ENCODE results near the gene ST6GALNAC5. TPM values are rescaled to one million over a fixed set of nuclear protein-coding genes. Genes with fewer than 3 reads are reported as not detected.

The ST6GALNAC5 gene
- total and polyA plus RNA-seq, 2 experiments from 2014 or later: 4.1 to 19.2 TPM

GRCh38 chr1:77064246-77064645 lies 197.0 kb downstream of the ST6GALNAC5 start (continued):
- TF ChIP-seq CTCF (conservative IDR thresholded peaks at IDR 0.05; ENCODE audit: low read depth in 2 of 2) (no peak), JUNB (IDR thresholded peaks at IDR 0.05; ENCODE audit: unreplicated experiment) (no peak), ETS1 (IDR thresholded peaks at IDR 0.05) (no peak), REST (IDR thresholded peaks at IDR 0.05; ENCODE audit: unreplicated experiment) (no peak), POLR2AphosphoS5 (IDR thresholded peaks at IDR 0.05; ENCODE audit: low read depth) (no peak), EZH2 (IDR thresholded peaks at IDR 0.05; ENCODE audit: low read depth, unreplicated experiment) (no peak), ZNF114 (CRISPR knock-in tag; IDR thresholded peaks at IDR 0.05) (no peak)

GRCh38 chr1:77065693-77066342 lies 198.5 kb downstream of the ST6GALNAC5 start:
- H3K4me3 ChIP-seq: no peak overlapping the region
- Mint-ChIP-seq H3K9me3 (no peaks in the 10 kb centered on the region), H3K27ac (no peak overlapping the region), H3K36me3 (ENCODE audit: low read depth) (no peaks in the 10 kb centered on the region; the same call in 2 of the 3 replicates), H3K4me1 (peaks cover 11% of the 10 kb centered on the region), H3K27me3 (ENCODE audit: insufficient read depth, low read depth, poor library complexity) (peaks cover 2% of the 10 kb centered on the region), H3K4me3 (no peak overlapping the region)
- H3F3A ChIP-seq (replicated peaks; ENCODE audit: low read depth): no peaks in the 10 kb centered on the region
- H3K27me3 ChIP-seq (ENCODE audit: insufficient read depth): no peaks in the 10 kb centered on the region
- H3K4me1 ChIP-seq (ENCODE audit: insufficient read depth): peaks cover 4% of the 10 kb centered on the region; the same call in 1 of the 2 replicates
- no peaks in the 10 kb centered on the region for H3K36me3 ChIP-seq (ENCODE audit: insufficient read depth)
- no peak overlapping the region for H2AFZ ChIP-seq
- DNase-seq (ENCODE audit: low spot score) (no peak), ATAC-seq (no peak)
- no peaks in the 10 kb centered on the region for H4K20me1 ChIP-seq (replicated peaks; ENCODE audit: insufficient read depth)
- no peak overlapping the region for H3K27ac ChIP-seq (ENCODE audit: low read depth)
- no peaks in the 10 kb centered on the region for H3K79me2 ChIP-seq (replicated peaks; ENCODE audit: insufficient read depth)
- no peaks in the 10 kb centered on the region; the same call in 1 of the 2 replicates for H3K9me2 ChIP-seq (ENCODE audit: insufficient read depth)
- no peak overlapping the region for H3K4me2 ChIP-seq
- TF ChIP-seq POLR2AphosphoS5 (IDR thresholded peaks at IDR 0.05; ENCODE audit: low read depth): no peak
- TF ChIP-seq EZH2 (IDR thresholded peaks at IDR 0.05; ENCODE audit: low read depth, unreplicated experiment): no peak
- TF ChIP-seq ZNF462 (CRISPR knock-in tag; IDR thresholded peaks at IDR 0.05): no peak
- TF ChIP-seq ZNF331 (CRISPR knock-in tag; IDR thresholded peaks at IDR 0.05; ENCODE audit: low read depth): no peak
